Measurements from ENCODE around the gene DYSF. TPM values are rescaled to one million over a fixed set of nuclear protein-coding genes. Genes with fewer than 3 reads are reported as not detected.
"Not testable (repeated sequence)": the region's sequence is repeated elsewhere in the genome, so short reads cannot be mapped to it uniquely, and the experiment has no call there.

DYSF gene
- total RNA-seq, 2 donors from 2014 or later, result 0.34 to 2.8 TPM

DNA sequence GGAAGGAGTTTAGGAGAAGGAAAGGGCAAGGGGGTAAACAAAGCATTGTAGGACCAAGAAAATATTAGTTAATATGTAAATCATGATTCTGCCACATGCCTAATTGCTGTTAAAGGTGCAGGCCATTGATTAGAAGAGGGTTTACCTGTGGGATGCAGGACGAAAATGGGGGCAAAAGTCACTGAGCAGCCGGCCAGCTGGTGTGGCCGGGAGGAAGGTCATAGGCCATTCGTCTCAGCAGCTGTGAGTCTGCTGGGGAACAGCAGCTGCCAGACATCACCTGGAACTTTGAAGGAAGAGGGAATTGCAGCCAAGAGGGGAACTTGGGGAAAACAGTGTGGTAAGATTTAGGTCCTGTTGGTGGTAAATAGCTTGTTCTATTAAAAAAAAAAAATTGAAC is 184.4 kb downstream of the DYSF start:
- no peak overlapping the region for H3K27ac Mint-ChIP-seq
- H3K27me3 Mint-ChIP-seq, result peaks cover 25% of the 10 kb centered on the region
- no peaks in the 10 kb centered on the region for H3K4me1 Mint-ChIP-seq
- no peaks in the 10 kb centered on the region for H3K36me3 Mint-ChIP-seq (ENCODE audit: low read depth)
- H3K9me3 ChIP-seq (ENCODE audit: control insufficient read depth, low read length, poor library complexity, severe bottlenecking), result no peaks in the 10 kb centered on the region
- DNase-seq (no peak), ATAC-seq (no peak)
- no peak overlapping the region for H3K4me3 Mint-ChIP-seq

DNA sequence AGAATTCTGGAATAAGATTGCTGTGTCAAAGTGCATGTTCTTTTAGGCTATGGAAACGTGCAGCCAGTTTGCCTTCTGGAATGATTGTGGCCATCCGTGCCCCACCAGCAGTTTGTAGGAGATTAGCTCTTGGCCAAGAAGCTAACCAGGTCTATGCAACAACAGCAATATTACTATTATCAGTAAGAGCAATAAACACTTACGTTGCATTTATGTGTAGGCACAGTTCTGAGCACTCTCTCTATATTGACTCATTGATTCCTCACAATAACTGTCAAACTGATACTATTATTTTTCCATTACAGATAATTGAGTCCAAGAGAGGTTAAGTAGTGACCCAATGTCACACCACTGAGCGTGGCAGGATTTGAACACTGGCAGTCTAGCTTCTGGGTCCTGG is 186.4 kb downstream of the DYSF start:
- H3K36me3 Mint-ChIP-seq (ENCODE audit: low read depth), result no peaks in the 10 kb centered on the region
- ATAC-seq (no peak), DNase-seq (no peak)

DNA sequence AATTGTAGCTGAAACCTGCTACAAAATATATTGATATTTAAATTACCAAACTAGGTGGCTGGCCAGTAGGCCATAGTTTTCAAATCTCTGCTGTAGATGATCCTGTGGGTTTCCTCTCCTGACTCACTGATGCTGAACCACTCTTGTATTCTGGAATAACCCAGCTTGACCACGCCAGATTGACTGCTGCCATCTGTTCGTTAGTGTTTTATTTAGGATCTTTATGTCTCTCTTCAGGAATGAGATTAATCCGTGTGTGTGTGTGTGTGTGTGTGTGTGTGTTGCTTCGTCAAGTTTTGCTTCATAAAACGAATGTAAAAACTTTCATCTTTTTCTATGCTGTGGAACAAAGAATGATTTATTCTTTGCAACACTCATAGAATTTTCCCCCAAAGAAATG is 187.1 kb downstream of the DYSF start:
- H3K9me3 ChIP-seq (ENCODE audit: control insufficient read depth, low read length, poor library complexity, severe bottlenecking), result no peaks in the 10 kb centered on the region
- Mint-ChIP-seq H3K27me3 (peaks cover 28% of the 10 kb centered on the region), H3K4me3 (no peak overlapping the region), H3K27ac (no peak overlapping the region), H3K36me3 (ENCODE audit: low read depth) (no peaks in the 10 kb centered on the region), H3K4me1 (no peaks in the 10 kb centered on the region)
- DNase-seq, result no peak
- ATAC-seq, result no peak

More for the DNA sequence above, 186.4 kb downstream of the DYSF start:
- H3K9me3 ChIP-seq (ENCODE audit: control insufficient read depth, low read length, poor library complexity, severe bottlenecking), result no peaks in the 10 kb centered on the region
- peaks cover 20% of the 10 kb centered on the region for H3K27me3 Mint-ChIP-seq
- H3K4me3 Mint-ChIP-seq, result no peak overlapping the region
- H3K4me1 Mint-ChIP-seq, result no peaks in the 10 kb centered on the region
- H3K27ac Mint-ChIP-seq, result no peak overlapping the region

DNA sequence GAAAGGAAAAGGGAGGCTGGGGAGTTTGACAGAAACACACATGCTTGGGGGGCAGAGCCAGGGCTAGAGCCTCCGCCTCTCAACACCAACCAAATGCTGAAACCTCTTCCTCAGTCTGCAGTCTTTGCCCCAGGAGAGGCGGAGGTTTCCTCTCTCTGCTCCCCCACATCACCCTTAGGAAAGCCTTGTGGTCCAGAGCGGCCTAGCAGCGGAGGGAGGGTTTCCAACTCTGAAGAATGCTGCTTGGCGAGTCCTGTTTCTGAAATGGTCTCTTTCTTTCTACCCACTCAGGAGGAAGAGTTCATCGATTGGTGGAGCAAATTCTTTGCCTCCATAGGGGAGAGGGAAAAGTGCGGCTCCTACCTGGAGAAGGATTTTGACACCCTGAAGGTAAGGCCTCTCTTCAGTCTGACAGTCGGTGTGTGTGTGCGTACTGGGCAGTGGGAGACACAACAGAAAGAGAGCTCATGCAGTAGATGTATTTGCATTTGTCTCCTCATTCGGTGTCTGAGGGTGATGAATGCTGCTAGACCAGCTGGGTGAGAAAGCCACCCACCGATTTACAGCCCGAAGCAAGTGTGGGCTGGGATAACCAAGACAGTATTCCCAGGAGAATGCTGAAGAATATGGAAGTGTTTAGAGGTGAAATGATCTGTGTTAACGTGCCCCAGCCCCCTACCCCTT is 190.5 kb downstream of the DYSF start:
- DNase-seq (no peak), ATAC-seq (no peak)
- no peak overlapping the region for H3K27ac Mint-ChIP-seq
- peaks cover 42% of the 10 kb centered on the region for H3K27me3 Mint-ChIP-seq
- H3K4me1 Mint-ChIP-seq, result no peaks in the 10 kb centered on the region
- no peaks in the 10 kb centered on the region for H3K36me3 Mint-ChIP-seq (ENCODE audit: low read depth)
- H3K9me3 ChIP-seq (ENCODE audit: control insufficient read depth, low read length, poor library complexity, severe bottlenecking), result no peaks in the 10 kb centered on the region
- no peak overlapping the region for H3K4me3 Mint-ChIP-seq

DNA sequence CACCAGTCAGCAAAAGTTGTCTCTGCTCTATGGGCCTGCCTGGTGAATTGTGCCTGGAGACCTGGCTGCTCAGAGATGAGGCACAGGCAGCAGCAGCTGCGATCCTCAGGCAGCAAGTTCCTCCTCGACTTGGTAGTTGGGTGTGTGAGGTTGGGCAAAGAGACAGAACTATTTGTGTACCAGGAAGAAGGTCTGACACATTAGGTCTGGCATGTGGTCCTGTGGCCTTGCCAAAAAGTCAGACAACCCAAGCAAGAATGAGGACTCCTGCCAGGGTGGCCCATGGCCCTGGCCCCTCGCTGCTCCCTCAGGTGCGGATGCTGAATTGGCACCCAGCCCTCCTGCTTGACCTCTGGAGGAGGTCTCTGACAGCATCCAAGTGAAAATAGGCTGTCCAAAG is 192.7 kb downstream of the DYSF start:
- ATAC-seq, result no peak

DNA sequence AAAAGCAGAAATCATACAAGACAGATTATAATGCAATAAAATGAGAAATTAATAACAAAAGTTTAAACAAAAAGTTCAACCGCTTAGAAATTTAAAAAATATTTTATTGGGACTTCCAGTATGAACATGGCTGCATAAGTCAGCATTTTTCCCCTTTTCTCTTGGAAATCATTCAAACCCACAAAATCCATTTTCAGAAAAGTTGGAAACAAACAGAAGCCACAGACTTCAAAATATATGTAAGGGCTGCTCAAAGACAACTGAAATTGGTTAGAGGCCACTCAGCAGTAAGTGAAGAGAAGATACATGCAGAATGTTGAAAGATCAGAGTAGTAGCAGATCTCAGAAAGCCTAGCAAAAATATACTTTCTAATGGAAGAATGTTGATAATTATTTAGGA is 194.0 kb downstream of the DYSF start:
- H3K4me3 Mint-ChIP-seq, result no peak overlapping the region
- no peak overlapping the region for H3K27ac Mint-ChIP-seq
- no peaks in the 10 kb centered on the region for H3K9me3 ChIP-seq (ENCODE audit: control insufficient read depth, low read length, poor library complexity, severe bottlenecking)
- H3K27me3 Mint-ChIP-seq, result peaks cover 46% of the 10 kb centered on the region
- no peaks in the 10 kb centered on the region for H3K4me1 Mint-ChIP-seq
- H3K36me3 Mint-ChIP-seq (ENCODE audit: low read depth), result peaks cover 2% of the 10 kb centered on the region
- ATAC-seq, result no peak
- no peak for DNase-seq

More for the DNA sequence above, 192.7 kb downstream of the DYSF start:
- H3K9me3 ChIP-seq (ENCODE audit: control insufficient read depth, low read length, poor library complexity, severe bottlenecking), result no peaks in the 10 kb centered on the region
- Mint-ChIP-seq H3K4me1 (no peaks in the 10 kb centered on the region), H3K27me3 (peaks cover 53% of the 10 kb centered on the region), H3K27ac (no peak overlapping the region), H3K4me3 (no peak overlapping the region), H3K36me3 (ENCODE audit: low read depth) (peaks cover 2% of the 10 kb centered on the region)
- DNase-seq, result no peak

DNA sequence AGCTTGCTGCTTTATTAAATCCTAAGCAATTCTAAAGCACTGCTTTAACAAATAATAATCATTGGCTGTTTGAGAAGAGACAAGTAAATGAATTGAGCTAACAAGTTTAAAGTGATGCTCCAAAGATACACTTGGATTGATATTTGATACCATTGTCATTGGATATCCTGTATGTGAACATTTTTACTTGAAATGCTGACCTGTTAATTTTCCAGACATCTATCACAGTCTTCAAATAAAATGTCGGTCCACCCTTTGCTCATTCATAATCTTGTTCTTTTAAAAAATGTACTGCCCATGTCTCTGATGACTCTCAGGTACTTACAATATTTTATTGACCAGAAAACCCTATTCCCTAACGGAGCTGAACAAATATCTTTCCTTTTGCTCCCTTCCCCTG is 202.1 kb downstream of the DYSF start:
- ATAC-seq, result no peak
- Mint-ChIP-seq H3K4me1 (no peaks in the 10 kb centered on the region), H3K4me3 (no peak overlapping the region), H3K27me3 (no peaks in the 10 kb centered on the region), H3K27ac (no peak overlapping the region), H3K36me3 (ENCODE audit: low read depth) (peaks cover 2% of the 10 kb centered on the region)
- H3K9me3 ChIP-seq (ENCODE audit: control insufficient read depth, low read length, poor library complexity, severe bottlenecking), result no peaks in the 10 kb centered on the region
- DNase-seq, result no peak

DNA sequence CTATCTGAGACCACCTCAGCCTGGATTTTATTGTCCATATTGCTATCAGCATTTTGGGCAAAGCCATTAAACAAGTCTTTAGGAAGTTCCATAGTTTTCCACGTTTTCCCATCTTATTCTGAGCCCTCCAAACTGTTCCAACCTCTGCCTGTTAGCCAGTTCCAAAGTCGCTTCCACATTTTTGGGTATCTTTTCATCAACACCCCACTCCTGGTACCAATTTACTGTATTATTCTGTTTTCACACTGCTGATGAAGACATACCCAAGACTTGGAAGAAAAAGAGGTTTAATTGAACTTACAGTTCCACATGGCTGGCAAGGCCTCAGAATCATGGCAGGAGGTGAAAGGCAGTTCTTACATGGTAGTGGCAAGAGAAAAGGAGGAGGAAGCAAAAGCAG is 204.9 kb downstream of the DYSF start:
- H3K4me1 Mint-ChIP-seq, H3K4me3 Mint-ChIP-seq: not testable (repeated sequence)

DNA sequence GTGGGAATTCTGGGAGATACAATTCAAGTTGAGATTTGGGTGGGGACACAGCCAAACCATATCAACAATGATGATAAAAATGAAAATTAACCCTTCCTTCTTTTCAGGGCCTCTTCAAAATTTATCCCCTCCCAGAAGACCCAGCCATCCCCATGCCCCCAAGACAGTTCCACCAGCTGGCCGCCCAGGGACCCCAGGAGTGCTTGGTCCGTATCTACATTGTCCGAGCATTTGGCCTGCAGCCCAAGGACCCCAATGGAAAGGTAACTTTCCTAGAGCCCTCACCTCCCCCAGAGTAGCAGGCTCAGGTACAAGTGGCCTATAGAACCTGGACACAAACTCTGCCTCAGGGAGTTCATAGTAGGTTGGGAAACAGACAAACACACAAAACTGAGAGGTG is 205.4 kb downstream of the DYSF start:
- H3K4me1 Mint-ChIP-seq, result no peaks in the 10 kb centered on the region
- ATAC-seq, result no peak
- no peak for DNase-seq
- H3K27me3 Mint-ChIP-seq, result no peaks in the 10 kb centered on the region
- H3K27ac Mint-ChIP-seq, result no peak overlapping the region
- H3K4me3 Mint-ChIP-seq, result no peak overlapping the region
- no peaks in the 10 kb centered on the region for H3K36me3 Mint-ChIP-seq (ENCODE audit: low read depth)
- H3K9me3 ChIP-seq (ENCODE audit: control insufficient read depth, low read length, poor library complexity, severe bottlenecking), result no peaks in the 10 kb centered on the region

More for the DNA sequence above, 204.9 kb downstream of the DYSF start:
- H3K9me3 ChIP-seq (ENCODE audit: control insufficient read depth, low read length, poor library complexity, severe bottlenecking); H3K36me3 Mint-ChIP-seq (ENCODE audit: low read depth); DNase-seq; H3K27ac Mint-ChIP-seq; ATAC-seq; H3K27me3 Mint-ChIP-seq: not testable (repeated sequence)

DNA sequence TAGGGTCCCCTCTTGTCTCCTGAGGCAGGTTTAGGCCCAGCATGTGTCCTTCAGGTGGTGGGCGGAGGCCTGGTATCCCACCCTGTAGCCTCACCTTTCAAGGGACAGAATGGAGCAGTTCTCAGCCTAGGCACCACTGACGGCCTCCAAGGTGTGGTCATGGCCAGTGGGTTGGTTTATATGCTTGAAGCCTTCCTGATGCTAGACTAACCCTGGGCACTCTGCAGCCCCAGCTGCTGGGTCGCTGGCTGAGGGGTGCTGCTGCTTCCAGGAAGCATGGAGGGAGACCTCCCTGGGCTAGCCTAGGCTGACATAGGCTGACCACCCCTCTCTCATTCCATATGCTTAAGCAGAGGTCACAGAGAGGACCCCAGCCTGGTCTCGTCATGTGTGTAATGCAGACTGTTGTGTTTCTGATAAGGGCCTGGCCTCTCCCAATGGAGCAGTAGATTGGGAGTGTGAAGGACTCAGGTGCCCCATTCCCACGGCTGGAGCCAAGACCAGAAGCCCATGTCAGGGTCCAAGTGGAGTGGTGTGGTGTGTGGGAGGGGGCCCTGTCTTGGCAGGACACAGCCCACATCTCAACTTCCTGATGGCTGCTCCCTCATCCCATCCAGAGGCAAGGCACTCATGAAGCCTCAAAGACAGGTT is 206.6 kb downstream of the DYSF start:
- H3K36me3 Mint-ChIP-seq (ENCODE audit: low read depth), result no peaks in the 10 kb centered on the region
- no peak for DNase-seq
- H3K27me3 Mint-ChIP-seq, result no peaks in the 10 kb centered on the region
- H3K4me1 Mint-ChIP-seq, result no peaks in the 10 kb centered on the region
- no peaks in the 10 kb centered on the region for H3K9me3 ChIP-seq (ENCODE audit: control insufficient read depth, low read length, poor library complexity, severe bottlenecking)
- no peak overlapping the region for H3K4me3 Mint-ChIP-seq
- H3K27ac Mint-ChIP-seq, result no peak overlapping the region
- no peak for ATAC-seq

DNA sequence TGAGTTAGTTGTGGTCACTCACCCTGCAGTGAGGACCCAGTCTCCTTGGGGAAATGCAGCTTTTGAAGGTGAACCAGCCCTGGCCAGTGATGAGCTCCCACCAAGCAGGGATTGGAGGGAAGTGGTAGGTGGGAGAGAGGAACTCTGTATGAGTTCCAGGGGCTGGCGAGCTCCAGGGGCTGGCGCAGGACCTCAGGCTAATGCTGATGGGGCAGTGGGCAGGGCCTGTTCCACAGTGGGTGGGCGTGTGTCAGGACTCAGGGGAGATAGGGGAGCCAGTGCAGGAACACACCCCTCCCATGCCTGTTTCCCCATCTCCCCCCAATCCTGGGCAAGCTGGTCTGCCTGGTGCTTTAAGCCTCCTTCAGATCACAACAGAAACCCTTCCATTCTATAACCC is 208.4 kb downstream of the DYSF start:
- Mint-ChIP-seq H3K4me1 (no peaks in the 10 kb centered on the region), H3K27me3 (peaks cover 3% of the 10 kb centered on the region), H3K36me3 (ENCODE audit: low read depth) (no peaks in the 10 kb centered on the region), H3K4me3 (no peak overlapping the region), H3K27ac (no peak overlapping the region)
- DNase-seq (no peak), ATAC-seq (no peak)
- no peaks in the 10 kb centered on the region for H3K9me3 ChIP-seq (ENCODE audit: control insufficient read depth, low read length, poor library complexity, severe bottlenecking)

DNA sequence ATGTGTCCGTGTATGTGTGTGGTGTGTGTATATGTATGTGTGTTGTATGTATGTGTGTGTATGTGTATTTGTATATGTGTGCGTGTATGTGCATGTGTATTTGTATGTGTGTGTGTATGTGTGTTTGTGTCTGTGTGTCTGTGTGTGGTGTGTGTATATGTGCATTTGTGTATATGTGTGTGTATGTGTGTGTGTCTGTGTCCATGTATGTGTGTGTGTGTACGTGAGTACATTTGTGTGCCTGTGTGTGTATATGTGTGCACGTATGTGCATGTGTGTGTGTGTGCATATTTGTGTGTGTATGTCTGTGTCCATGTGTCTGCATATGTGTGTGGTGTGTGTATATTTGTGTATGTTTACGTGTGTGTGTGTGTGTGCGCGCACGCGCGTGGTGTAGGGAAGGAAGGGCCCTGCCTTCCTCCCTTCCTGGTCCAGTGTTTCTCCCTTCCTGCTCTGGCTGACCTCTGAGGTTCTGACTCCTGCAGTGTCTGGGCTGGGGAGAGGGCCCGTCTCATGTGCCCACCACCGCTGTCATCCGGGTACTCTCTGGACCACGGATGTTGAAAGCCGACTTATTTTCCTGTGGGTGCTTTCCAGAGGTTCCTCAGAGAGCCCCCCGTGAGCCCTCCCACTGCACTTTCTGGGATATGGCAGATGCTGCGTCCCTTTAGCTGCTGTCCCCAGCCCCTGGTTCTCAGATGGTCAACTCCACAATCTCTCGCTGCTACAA is 209.5 kb downstream of the DYSF start:
- Mint-ChIP-seq H3K27ac (no peak overlapping the region), H3K4me3 (no peak overlapping the region), H3K36me3 (ENCODE audit: low read depth) (no peaks in the 10 kb centered on the region), H3K4me1 (no peaks in the 10 kb centered on the region), H3K27me3 (peaks cover 5% of the 10 kb centered on the region)
- H3K9me3 ChIP-seq (ENCODE audit: control insufficient read depth, low read length, poor library complexity, severe bottlenecking), result no peaks in the 10 kb centered on the region
- ATAC-seq (no peak), DNase-seq (no peak)

DNA sequence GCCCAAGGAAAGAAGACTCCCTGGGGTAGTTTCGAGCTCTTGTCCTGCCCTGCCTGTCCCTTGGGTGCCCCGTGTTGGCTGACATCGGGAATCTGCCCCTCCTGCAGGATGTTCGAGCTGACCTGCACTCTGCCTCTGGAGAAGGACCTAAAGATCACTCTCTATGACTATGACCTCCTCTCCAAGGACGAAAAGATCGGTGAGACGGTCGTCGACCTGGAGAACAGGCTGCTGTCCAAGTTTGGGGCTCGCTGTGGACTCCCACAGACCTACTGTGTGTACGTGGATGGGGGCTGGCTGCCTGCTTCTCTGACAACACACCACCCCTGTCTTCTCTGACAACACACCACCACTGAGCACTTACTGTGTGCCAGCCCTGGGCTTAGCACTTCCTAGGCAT is 210.8 kb downstream of the DYSF start:
- no peak overlapping the region for H3K4me3 Mint-ChIP-seq
- peaks cover 2% of the 10 kb centered on the region for H3K36me3 Mint-ChIP-seq (ENCODE audit: low read depth)
- no peaks in the 10 kb centered on the region for H3K4me1 Mint-ChIP-seq
- DNase-seq, result no peak
- H3K27me3 Mint-ChIP-seq, result peaks cover 11% of the 10 kb centered on the region
- ATAC-seq, result no peak
- H3K27ac Mint-ChIP-seq, result no peak overlapping the region
- no peaks in the 10 kb centered on the region for H3K9me3 ChIP-seq (ENCODE audit: control insufficient read depth, low read length, poor library complexity, severe bottlenecking)
